ENCODE results near the gene FLNC. TPM values are rescaled to one million over a fixed set of nuclear protein-coding genes. Genes with fewer than 3 reads are reported as not detected.

Gene FLNC
- total RNA-seq, 1 experiment from 2014 or later: 0.10 TPM

DNA sequence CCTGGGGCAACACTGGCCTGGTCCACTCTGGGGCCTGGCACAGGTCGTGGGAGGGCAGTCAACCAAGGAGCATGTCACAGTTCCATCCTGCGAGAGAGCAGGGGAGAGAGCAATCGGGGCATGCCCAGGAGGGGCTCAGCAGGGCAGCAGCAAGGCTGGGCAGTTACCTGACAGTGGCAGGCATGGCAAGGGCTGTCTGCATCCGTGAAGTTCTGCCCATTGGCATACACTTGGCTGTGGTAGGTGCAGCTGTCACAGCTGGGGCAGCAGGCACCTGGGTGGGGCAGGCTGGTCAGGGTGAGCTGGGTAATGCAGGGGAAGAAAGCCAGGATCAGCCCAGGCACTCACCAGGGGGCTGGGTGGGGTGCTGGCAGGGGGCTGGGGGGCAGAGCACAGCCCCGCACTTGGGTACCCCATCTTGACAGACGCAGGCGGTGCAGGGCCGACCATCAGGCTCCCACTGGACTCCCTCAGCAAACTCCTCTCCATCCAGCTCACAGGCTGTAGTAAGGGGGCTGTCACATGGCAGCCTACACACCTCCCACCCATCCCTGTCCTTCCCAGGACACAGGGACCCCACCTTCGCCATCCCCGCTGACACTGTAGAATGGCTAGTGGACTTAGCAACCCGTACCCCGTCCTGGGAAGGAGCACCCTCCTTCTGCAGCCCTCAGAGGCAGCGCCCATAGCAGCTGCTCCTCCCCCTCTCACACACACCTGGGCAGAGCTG lies 62.5 kb downstream of the FLNC start:
- DNase-seq (ENCODE audit: low spot score): no peak

- DNase-seq (ENCODE audit: low spot score): no peak
Observed at GRCh38 chr7:128893251-128894100, 63.3 kb downstream of the FLNC start.

GRCh38 chr7:128894101-128894440 lies 63.9 kb downstream of the FLNC start:
- no peak for DNase-seq (ENCODE audit: low spot score)

GRCh38 chr7:128895320-128895719 lies 65.1 kb downstream of the FLNC start:
- no peak for DNase-seq (ENCODE audit: low spot score)

DNA sequence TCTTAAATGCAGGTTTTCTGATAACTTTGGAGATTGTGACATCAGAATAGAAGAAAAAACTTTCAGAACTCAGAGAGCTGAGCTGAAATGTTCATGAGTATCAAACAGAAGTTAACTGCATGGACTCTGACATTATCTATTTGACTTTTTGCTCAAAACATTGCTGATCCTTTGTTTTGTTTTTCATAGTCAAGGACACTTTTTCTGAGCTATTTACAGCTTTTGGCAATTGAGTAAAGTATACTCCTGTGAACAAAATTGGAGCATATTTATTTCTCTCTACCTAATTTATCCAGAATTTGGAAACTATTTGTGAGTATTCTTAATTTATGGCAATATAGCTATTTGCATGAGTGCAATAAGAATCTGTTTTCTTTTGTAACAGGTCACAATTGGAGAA lies 69.2 kb downstream of the FLNC start:
- no peak for DNase-seq (ENCODE audit: low spot score)

DNA sequence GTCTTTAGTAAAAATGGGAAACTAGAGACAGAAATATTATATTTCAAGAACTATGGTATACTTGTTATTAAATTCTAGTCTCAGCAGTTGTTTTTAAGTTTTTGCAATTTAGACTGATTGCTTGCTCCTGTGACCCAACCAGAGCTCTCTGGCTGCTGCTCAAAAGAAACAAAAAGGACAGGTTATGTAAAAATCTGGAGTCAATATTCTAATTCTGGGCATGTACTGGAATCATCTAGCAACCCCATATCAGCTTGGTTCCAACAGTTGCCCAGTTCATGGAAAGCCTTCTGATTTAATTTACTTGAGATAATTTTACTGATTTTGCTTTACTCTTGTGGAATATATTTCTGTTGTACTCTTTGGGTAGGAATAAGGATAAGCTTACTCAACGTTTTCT lies 70.0 kb downstream of the FLNC start:
- no peak for DNase-seq (ENCODE audit: low spot score)

- no peak for DNase-seq (ENCODE audit: low spot score)
Observed at GRCh38 chr7:128902761-128903585, 72.8 kb downstream of the FLNC start.

GRCh38 chr7:128903621-128904361 lies 73.6 kb downstream of the FLNC start:
- DNase-seq (ENCODE audit: low spot score): no peak

GRCh38 chr7:128904381-128905197 lies 74.4 kb downstream of the FLNC start:
- DNase-seq (ENCODE audit: low spot score): peak; percentile 58

GRCh38 chr7:128906001-128906765 lies 76.0 kb downstream of the FLNC start:
- DNase-seq (ENCODE audit: low spot score): no peak

DNA sequence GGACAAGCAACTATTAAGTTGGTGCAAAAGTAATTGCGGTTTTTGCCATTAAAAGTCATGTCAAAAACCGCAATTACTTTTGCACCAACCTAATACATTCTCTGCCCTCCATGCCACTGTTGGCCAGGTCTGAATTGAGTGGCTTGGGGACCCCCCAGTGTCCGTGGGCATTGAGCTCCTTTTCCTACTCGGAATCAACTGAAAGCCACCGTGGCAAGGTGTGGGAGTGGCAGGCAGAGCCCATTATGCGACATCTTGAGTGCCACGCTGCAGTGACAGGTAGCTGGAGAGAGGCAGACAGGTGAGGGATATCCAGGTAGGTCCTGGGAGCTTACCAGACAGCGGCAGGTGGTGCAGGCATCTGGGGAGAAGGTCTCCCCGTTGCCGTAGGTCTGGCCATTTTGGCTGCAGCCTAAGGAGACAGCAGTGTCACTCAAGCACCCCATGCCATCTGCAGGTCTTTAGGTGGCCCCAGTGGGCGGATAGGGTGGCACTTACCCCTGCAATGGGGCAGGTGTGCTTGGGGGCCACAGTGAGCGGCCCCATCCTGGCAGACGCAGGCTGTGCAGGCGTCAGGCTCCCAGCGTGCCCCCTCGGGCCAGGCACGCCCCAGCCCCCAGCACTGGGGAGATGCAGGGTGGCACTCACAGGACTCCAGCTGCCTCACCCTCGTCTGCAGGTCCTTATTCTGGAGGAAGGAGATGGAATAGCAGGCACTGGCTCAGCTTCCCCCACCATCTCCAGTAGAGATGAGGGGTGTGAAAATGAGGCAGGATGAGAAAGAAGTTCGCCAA lies 76.8 kb downstream of the FLNC start:
- no peak for DNase-seq (ENCODE audit: low spot score)

Other genes starting within 250 kb of the FLNC start
- 0.06 TPM in 1 of 2 replicates, not detected in the other for gene GARIN1A, start 158.1 kb upstream of the FLNC start, total RNA-seq (2014; rRNA removed; shearing (Covaris generic))
- gene CALU, start 91.0 kb upstream of the FLNC start, total RNA-seq (2014; rRNA removed; shearing (Covaris generic)): 462 and 489 TPM in 2 replicates
- not detected in 2 replicates for gene OPN1SW, start 54.6 kb upstream of the FLNC start, total RNA-seq (2014; rRNA removed; shearing (Covaris generic))
- gene CCDC136, start 38.4 kb upstream of the FLNC start, total RNA-seq (2014; rRNA removed; shearing (Covaris generic)): 5.0 and 5.2 TPM in 2 replicates
- gene ATP6V1F, start 32.5 kb downstream of the FLNC start, total RNA-seq (2014; rRNA removed; shearing (Covaris generic)): 119 and 124 TPM in 2 replicates
- gene KCP, start 80.3 kb downstream of the FLNC start, total RNA-seq (2014; rRNA removed; shearing (Covaris generic)): not detected in 2 replicates
- 2.6 and 8.0 TPM in 2 replicates for gene IRF5, start 107.5 kb downstream of the FLNC start, total RNA-seq (2014; rRNA removed; shearing (Covaris generic))
- 54.5 and 57.5 TPM in 2 replicates for gene TNPO3, start 224.7 kb downstream of the FLNC start, total RNA-seq (2014; rRNA removed; shearing (Covaris generic))